ENCODE data around the gene COL4A1. TPM values are rescaled to one million over a fixed set of nuclear protein-coding genes. Genes with fewer than 3 reads are reported as not detected.
A peak's percentile ranks its signal among the peaks of the same experiment; 100 is the strongest.

COL4A1 gene
- total and polyA plus RNA-seq, 12 donors = 83.3 to 342 (median 147) TPM

- H3K9me3 ChIP-seq = peaks cover 0 to 3% (median 0%) of the 10 kb centered on the region in 11 donors
- H3K27me3 ChIP-seq = no peaks in the 10 kb centered on the region
- H3K36me3 ChIP-seq = peaks cover 0 to 5% (median 0%) of the 10 kb centered on the region in 9 donors
- peaks cover 19 to 73% (median 36%) of the 10 kb centered on the region in 9 donors for H3K4me1 ChIP-seq
- intact Hi-C loops (cut with DNase I) = no loop called here
- DNase-seq = no peak
- WGBS, 2 donors = 74 to 78% methylated on average over 9 of the region's 9 CpGs
- no peak for TF ChIP-seq CTCF (IDR thresholded peaks at IDR 0.05)
- ATAC-seq = no peak
- H3K27ac ChIP-seq = peak overlapping the region in 7 of 10 donors; percentile 35 to 76 (median 44)
- no peak overlapping the region for H3K4me3 ChIP-seq
Observed at GRCh38 chr13:110254751-110255553, 52.0 kb downstream of the COL4A1 start.

GRCh38 chr13:110254151-110254679, 52.7 kb downstream of the COL4A1 start:
- Histone ChIP-seq H3K36me3 (peaks cover 0 to 6% (median 0%) of the 10 kb centered on the region in 9 donors), H3K9me3 (peaks cover 0 to 3% (median 0%) of the 10 kb centered on the region in 11 donors), H3K4me3 (no peak overlapping the region), H3K27me3 (no peaks in the 10 kb centered on the region), H3K27ac (peak overlapping the region in 6 of 10 donors; percentile 0 to 76 (median 46)), H3K4me1 (peaks cover 19 to 73% (median 42%) of the 10 kb centered on the region in 9 donors)
- ATAC-seq (no peak), DNase-seq (peak in 1 of 2 donors; percentile 3)
- 66 to 69% methylated on average over 7 of the region's 7 CpGs for WGBS, 2 donors
- intact Hi-C loops (cut with DNase I) = no loop called here
- TF ChIP-seq CTCF (IDR thresholded peaks at IDR 0.05) = no peak

- peak in 2 of 8 donors; percentile 6 to 50 for ATAC-seq
- DNase-seq = no peak
- H3K4me1 ChIP-seq = peaks cover 21 to 71% (median 52%) of the 10 kb centered on the region in 9 donors
- peaks cover 0 to 3% (median 0%) of the 10 kb centered on the region in 11 donors for H3K9me3 ChIP-seq
- TF ChIP-seq CTCF (IDR thresholded peaks at IDR 0.05) = no peak
- intact Hi-C loops (cut with DNase I) = no loop called here
- peak overlapping the region; percentile 13 to 88 (median 76) for H3K27ac ChIP-seq
- H3K4me3 ChIP-seq = no peak overlapping the region
- no peaks in the 10 kb centered on the region for H3K27me3 ChIP-seq
- 78 to 79% methylated on average over 12 of the region's 12 CpGs for WGBS, 2 donors
- peaks cover 0 to 15% (median 0%) of the 10 kb centered on the region in 9 donors for H3K36me3 ChIP-seq
Observed at GRCh38 chr13:110251193-110251819, 55.7 kb downstream of the COL4A1 start.

- 61 to 70% methylated on average over 10 of the region's 10 CpGs for WGBS, 2 donors
- TF ChIP-seq CTCF (IDR thresholded peaks at IDR 0.05) = no peak
- H3K27me3 ChIP-seq = no peaks in the 10 kb centered on the region
- peaks cover 0 to 18% (median 0%) of the 10 kb centered on the region in 9 donors for H3K36me3 ChIP-seq
- ATAC-seq = peak; percentile 51 to 77 (median 60)
- peak; percentile 59 to 65 for DNase-seq
- no peak overlapping the region for H3K4me3 ChIP-seq
- H3K9me3 ChIP-seq = peaks cover 0 to 3% (median 0%) of the 10 kb centered on the region in 11 donors
- peaks cover 26 to 75% (median 58%) of the 10 kb centered on the region in 9 donors for H3K4me1 ChIP-seq
- peak overlapping the region; percentile 13 to 88 (median 76) for H3K27ac ChIP-seq
- intact Hi-C loops (cut with DNase I) = no loop called here
Observed at GRCh38 chr13:110250258-110250891, 56.6 kb downstream of the COL4A1 start.
